H1 (cell line): ENCODE data around the gene SGMS1. TPM values are rescaled to one million over a fixed set of nuclear protein-coding genes. Genes with fewer than 3 reads are reported as not detected.

Experiments used
- CTCF ChIA-PET: fragments of 300-600 bp; sonication (Branson Sonifier 250); formaldehyde crosslinking; loops from one replicate; lab custom pipeline; 2021; ENCODE audit not compliant: partially characterized antibody; lab: Charles Lee
- POLR2A ChIA-PET: fragments of 300-600 bp; sonication (Branson Sonifier 250); formaldehyde crosslinking; loops from one replicate; lab custom pipeline; 2021; ENCODE audit warnings: inconsistent platforms; ENCODE audit not compliant: partially characterized antibody; lab: Charles Lee
- DNase-seq, 2 experiments: peaks; one replicate each; pipeline versions ENCODE4 v3.0.0 to v3.0.0-alpha.2; 2010 to 2022; ENCODE audit warnings: low spot score in 2 of 2, low read depth in 1 of 2, mixed read lengths in 1 of 2
- FAIRE-seq: peaks from 2 replicates; lab custom pipeline; 2011; peaks lifted over from hg19 to GRCh38; lab: Jason Lieb, UNC
- H2AFZ ChIP-seq: 2 replicates; pipeline ENCODE4 v1.8.1; 2012; ENCODE audit warnings: low read length, inconsistent platforms
- H2AK5ac ChIP-seq: 2 replicates; pipeline ENCODE4 v1.6.1; 2013; ENCODE audit warnings: low read depth, low read length
- H2BK120ac ChIP-seq: replicated peaks from 2 replicates; pipeline ENCODE3; 2013; ENCODE audit warnings: low read depth, low read length, inconsistent platforms
- H2BK12ac ChIP-seq: 2 replicates; pipeline ENCODE4 v1.6.1; 2013; ENCODE audit warnings: low read depth, low read length
- H2BK15ac ChIP-seq: 2 replicates; pipeline ENCODE4 v1.6.1; 2013; ENCODE audit warnings: low read length
- H2BK20ac ChIP-seq: 2 replicates; pipeline ENCODE4 v1.6.1; 2013; ENCODE audit warnings: low read length
- H2BK5ac ChIP-seq: 2 replicates; pipeline ENCODE4 v1.6.1; 2013; ENCODE audit warnings: low read depth, low read length
- H3K14ac ChIP-seq: 2 replicates; pipeline ENCODE4 v1.6.1; 2013; ENCODE audit warnings: inconsistent platforms; ENCODE audit not compliant: insufficient read length
- H3K18ac ChIP-seq: 2 replicates; pipeline ENCODE4 v1.6.1; 2013; ENCODE audit warnings: low read length; ENCODE audit errors: extremely low read depth
- H3K23ac ChIP-seq: 2 replicates; pipeline ENCODE4 v1.6.1; 2013; ENCODE audit warnings: inconsistent platforms; ENCODE audit not compliant: insufficient read length
- H3K23me2 ChIP-seq: 2 replicates; pipeline ENCODE4 v1.6.1; 2013; ENCODE audit warnings: low read depth, low read length
- H3K27ac ChIP-seq: 2 replicates; pipeline ENCODE4 v1.6.1; 2011; ENCODE audit warnings: low read depth, low read length, inconsistent platforms
- H3K27me3 ChIP-seq, 4 experiments: replicated peaks in 1 of 4; 1 replicate in 1 of 4; 2 replicates in 3 of 4; pipeline versions ENCODE4 v1.6.1 to v1.8.1; 2011 to 2013; ENCODE audit warnings: low read length in 3 of 4, mild to moderate bottlenecking in 3 of 4, inconsistent platforms in 2 of 4, mixed read lengths in 2 of 4, moderate library complexity in 1 of 4; ENCODE audit not compliant: control insufficient read depth in 3 of 4, insufficient read depth in 3 of 4; ENCODE audit errors: extremely low read depth in 1 of 4
- H3K36me3 ChIP-seq, 4 experiments: 2 replicates each; pipeline versions ENCODE4 v1.6.1 to v1.8.1; 2011 to 2013; ENCODE audit warnings: mild to moderate bottlenecking in 4 of 4, low read length in 3 of 4, moderate library complexity in 2 of 4, control low read depth in 1 of 4, inconsistent platforms in 1 of 4; ENCODE audit not compliant: insufficient read depth in 4 of 4, control insufficient read depth in 2 of 4
- H3K4ac ChIP-seq: replicated peaks from 2 replicates; pipeline ENCODE3; 2013; ENCODE audit warnings: low read length, low read depth, mixed read lengths, inconsistent platforms; ENCODE audit not compliant: insufficient read length
- H3K4me1 ChIP-seq, 4 experiments: replicated peaks in 1 of 4; 1 replicate in 1 of 4; 2 replicates in 3 of 4; pipeline versions ENCODE4 v1.6.1 to v1.8.1; 2011 to 2013; ENCODE audit warnings: low read length in 3 of 4, inconsistent platforms in 2 of 4, mixed read lengths in 1 of 4; ENCODE audit not compliant: insufficient read depth in 4 of 4, control insufficient read depth in 3 of 4
- H3K4me2 ChIP-seq, 2 experiments: 2 replicates each; pipeline versions ENCODE4 v1.6.1 to v1.8.1; 2011 to 2013; ENCODE audit warnings: low read depth in 2 of 2, low read length in 2 of 2, control low read depth in 1 of 2, inconsistent platforms in 1 of 2, mild to moderate bottlenecking in 1 of 2; ENCODE audit not compliant: insufficient read depth in 1 of 2
- H3K4me3 ChIP-seq, 4 experiments: fragments of 200-600, 300-600 bp in 1 of 4; sonication (generic), shearing (Covaris generic), sonication (Bioruptor Twin) in 1 of 4; 2 replicates each; pipeline versions ENCODE4 v1.5.1 to v1.8.1; 2011 to 2016; ENCODE audit warnings: low read length in 4 of 4, low read depth in 3 of 4, control low read depth in 2 of 4, inconsistent platforms in 2 of 4, mild to moderate bottlenecking in 2 of 4, mixed read lengths in 1 of 4, moderate library complexity in 1 of 4; ENCODE audit not compliant: insufficient read depth in 2 of 4; ENCODE audit errors: extremely low read depth in 1 of 4
- H3K56ac ChIP-seq: replicated peaks from 2 replicates; pipeline ENCODE3; 2013; ENCODE audit warnings: low read depth, mild to moderate bottlenecking, mixed read lengths, low read length, inconsistent platforms; ENCODE audit not compliant: insufficient read length
- H3K79me1 ChIP-seq: 2 replicates; pipeline ENCODE4 v1.6.1; 2013; ENCODE audit warnings: low read depth, low read length, control low read depth
- H3K79me2 ChIP-seq, 2 experiments: 2 replicates each; pipeline versions ENCODE4 v1.6.1 to v1.8.1; 2012 to 2013; ENCODE audit warnings: low read length in 2 of 2, mild to moderate bottlenecking in 2 of 2, inconsistent platforms in 1 of 2; ENCODE audit not compliant: insufficient read depth in 2 of 2, control insufficient read depth in 1 of 2
- H3K9ac ChIP-seq, 4 experiments: replicated peaks in 1 of 4; 1 replicate in 1 of 4; 2 replicates in 3 of 4; pipeline versions ENCODE4 v1.6.1 to v1.8.1; 2011 to 2013; ENCODE audit warnings: low read depth in 3 of 4, low read length in 3 of 4, control low read depth in 2 of 4, mild to moderate bottlenecking in 2 of 4, moderate library complexity in 2 of 4, inconsistent platforms in 1 of 4; ENCODE audit errors: extremely low read depth in 1 of 4
- H3K9me3 ChIP-seq, 2 experiments: 2 replicates each; pipeline versions ENCODE4 v1.6.1 to v1.8.1; 2012 to 2013; ENCODE audit warnings: mild to moderate bottlenecking in 2 of 2, moderate library complexity in 2 of 2, control low read depth in 1 of 2, inconsistent platforms in 1 of 2, low read depth in 1 of 2, low read length in 1 of 2, mixed read lengths in 1 of 2; ENCODE audit not compliant: insufficient read depth in 2 of 2
- H4K20me1 ChIP-seq, 2 experiments: replicated peaks in 1 of 2; 2 replicates each; pipeline versions ENCODE3 to v1.8.1; 2011 to 2013; ENCODE audit warnings: inconsistent platforms in 2 of 2, low read length in 2 of 2, mild to moderate bottlenecking in 1 of 2; ENCODE audit not compliant: insufficient read depth in 2 of 2, control insufficient read depth in 1 of 2
- H4K5ac ChIP-seq: 2 replicates; pipeline ENCODE4 v1.6.1; 2013; ENCODE audit warnings: low read length, low read depth, mixed read lengths, inconsistent platforms; ENCODE audit not compliant: insufficient read length
- H4K8ac ChIP-seq: 2 replicates; pipeline ENCODE4 v1.8.0; 2013; ENCODE audit warnings: mild to moderate bottlenecking, moderate library complexity, low read length, inconsistent platforms; ENCODE audit not compliant: insufficient read depth; ENCODE audit errors: extremely low read depth
- H4K91ac ChIP-seq: replicated peaks from 2 replicates; pipeline ENCODE3; 2013; ENCODE audit warnings: low read length, mixed read lengths, inconsistent platforms; ENCODE audit not compliant: insufficient read length
- ASH2L ChIP-seq: fragments of 200-600, 300-600 bp; sonication (generic); IDR thresholded peaks from one replicate; pipeline ENCODE4 v1.7.1; 2017; ENCODE audit warnings: low read length
- BRCA1 ChIP-seq: IDR thresholded peaks from 2 replicates; pipeline ENCODE4 v1.6.1; 2012; ENCODE audit warnings: low read depth, low read length, improper control_type of control experiment
- CBX5 ChIP-seq: fragments of 300-800, 300-1000 bp; sonication (generic); IDR thresholded peaks from 2 replicates; pipeline ENCODE4 v1.7.1; 2016; ENCODE audit warnings: antibody characterized with exemption, low read length, low read depth
- GABPA ChIP-seq: IDR thresholded peaks from 2 replicates; pipeline ENCODE4 v1.6.1; 2011; ENCODE audit warnings: mild to moderate bottlenecking, low read length, moderate library complexity, borderline replicate concordance; ENCODE audit not compliant: insufficient read depth
- JUND ChIP-seq: IDR thresholded peaks from 2 replicates; pipeline ENCODE4 v1.6.1; 2011; ENCODE audit warnings: mild to moderate bottlenecking, improper control_type of control experiment, low read length
- MAFK ChIP-seq: IDR thresholded peaks from 2 replicates; pipeline ENCODE4 v1.6.1; 2012; ENCODE audit warnings: low read depth, mild to moderate bottlenecking, improper control_type of control experiment, low read length
- PHF8 ChIP-seq: fragments of 200-600 bp; sonication (generic); conservative IDR thresholded peaks from 2 replicates; pipeline ENCODE4 v1.7.1; 2012; ENCODE audit warnings: low read depth, mild to moderate bottlenecking, inconsistent platforms, low read length, moderate library complexity
- SAP30 ChIP-seq: fragments of 300-600 bp; sonication (generic); IDR thresholded peaks from 2 replicates; pipeline ENCODE4 v1.7.1; 2012; ENCODE audit warnings: low read length, moderate library complexity, mild to moderate bottlenecking, inconsistent platforms; ENCODE audit not compliant: insufficient read depth, insufficient replicate concordance
- SIN3A ChIP-seq, 2 experiments: IDR thresholded peaks in 1 of 2; conservative IDR thresholded peaks in 1 of 2; 2 replicates each; pipeline ENCODE4 v1.6.1; 2011 to 2012; ENCODE audit warnings: low read length in 2 of 2, improper control_type of control experiment in 1 of 2, low read depth in 1 of 2, mild to moderate bottlenecking in 1 of 2
- TAF1 ChIP-seq: IDR thresholded peaks from 2 replicates; pipeline ENCODE4 v1.6.1; 2011; ENCODE audit warnings: mild to moderate bottlenecking, low read depth, low read length
- TCF12 ChIP-seq: IDR thresholded peaks from 2 replicates; pipeline ENCODE4 v1.6.1; 2011; ENCODE audit warnings: low read depth, mild to moderate bottlenecking, low read length
- YY1 ChIP-seq: IDR thresholded peaks from 2 replicates; pipeline ENCODE4 v1.6.1; 2011; ENCODE audit warnings: low read depth, mild to moderate bottlenecking, low read length
- WGBS, 2 experiments: shearing (Covaris generic) in 1 of 2; methylation state at CpG; one replicate each; pipeline versions ENCODE4 v1.1.6 to v1.1.7; 2013 to 2015; ENCODE audit warnings: low lambda C conversion rate in 2 of 2, mixed read lengths in 2 of 2, inconsistent platforms in 1 of 2, low coverage in 1 of 2, missing lambda C conversion rate in 1 of 2; ENCODE audit not compliant: insufficient replicate concordance in 2 of 2, insufficient coverage in 1 of 2, insufficient read length in 1 of 2; ENCODE audit errors: extremely low coverage in 1 of 2, missing lambda C conversion rate in 1 of 2; 5-methylcytosine and 5-hydroxymethylcytosine counted together
- polyA plus RNA-seq, 7 experiments: library from polyadenylated mRNA; depleted of rRNA in 3 of 7; stranded (reverse) in 5 of 7; unstranded in 2 of 7; fragments of >200 nt in 5 of 7; fragments of 200-250 nt in 2 of 7; gene quantifications; 1 replicate in 5 of 7; 2 replicates in 1 of 7; 4 replicates in 1 of 7; pipeline versions ENCODE4 v1.2.1 to v1.2.3, GENCODE V29; 2011 to 2013; ENCODE audit warnings: missing spikeins in 2 of 7, mixed read lengths in 2 of 7
- total RNA-seq: library from RNA; stranded (reverse); fragmentation: NEBNext Ultra II Directional; extraction: Animal tissue kit (Norgen Biotek cat#: 25700); gene quantifications from 2 replicates; pipeline ENCODE4 v1.2.1, GENCODE V29; 2021
- TF ChIP-seq, protein P1 (sequence below): IDR thresholded peaks from 2 replicates; pipeline ENCODE4 v1.6.1; 2012; ENCODE audit warnings: low read length, inconsistent platforms

SGMS1 gene
- total and polyA plus RNA-seq, 2 of the 8 experiments (the other 6 are each of a cell fraction or from before 2014, with no cell fraction given) = 6.0 to 15.6 TPM

DNA sequence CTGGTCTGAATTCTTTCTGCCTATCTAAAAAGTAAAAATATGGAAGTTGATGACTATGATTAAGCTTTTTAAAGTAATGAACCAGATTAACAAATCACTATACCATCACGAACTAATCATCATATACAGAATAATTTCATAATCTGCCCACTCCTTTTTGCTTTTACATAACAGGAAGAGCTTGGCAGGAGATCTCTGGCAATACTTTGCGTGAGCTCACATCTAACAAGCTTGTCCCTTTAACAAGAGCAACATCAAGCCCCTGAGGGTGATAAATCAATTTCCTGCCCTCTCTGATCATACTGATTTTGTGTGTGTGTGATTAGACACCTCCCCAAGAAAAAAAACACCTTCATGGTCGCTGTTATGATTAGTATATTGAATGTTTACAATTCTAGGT is 228.9 kb downstream of the SGMS1 start:
- no peak overlapping the region for H3K9ac ChIP-seq
- H2AFZ ChIP-seq = no peak overlapping the region
- H3K27me3 ChIP-seq = no peaks in the 10 kb centered on the region
- H3K9me3 ChIP-seq = no peaks in the 10 kb centered on the region
- H3K4me1 ChIP-seq = peaks cover 0 to 4% (median 1%) of the 10 kb centered on the region in 4 experiments; a peak in 2 of 7 replicates
- DNase-seq (no peak), FAIRE-seq (no peak)
- no peak overlapping the region for H3K56ac ChIP-seq
- 80 to 100% methylated on average over 1 to 3 of the region's 3 CpGs for WGBS, 2 experiments
- no peak overlapping the region for H3K27ac ChIP-seq
- no peak overlapping the region for H2AK5ac ChIP-seq
- H3K4me3 ChIP-seq = no peak overlapping the region
- no peak overlapping the region for H3K18ac ChIP-seq
- H3K23ac ChIP-seq = no peak overlapping the region
- no peaks in the 10 kb centered on the region for H3K79me2 ChIP-seq
- no peak overlapping the region for H2BK5ac ChIP-seq
- CTCF ChIA-PET = interaction anchor here (0.9 to 1.5 kb wide), 2 partner anchors 27 to 29 kb away, joined by 3 to 4 read pairs; no protein-coding TSS in a partner anchor
- no peaks in the 10 kb centered on the region for H3K23me2 ChIP-seq
- POLR2A ChIA-PET = interaction anchor here (0.8 kb wide), 2 partner anchors 12 to 17 kb away, joined by 3 read pairs; no protein-coding TSS in a partner anchor
- no peak overlapping the region for H2BK15ac ChIP-seq
- H2BK20ac ChIP-seq = no peak overlapping the region
- H3K4me2 ChIP-seq = no peak overlapping the region
- H3K36me3 ChIP-seq = no peaks in the 10 kb centered on the region
- no peaks in the 10 kb centered on the region; the same call in 1 of the 2 replicates for H3K79me1 ChIP-seq
- no peak overlapping the region for H3K14ac ChIP-seq
- no peak overlapping the region for H4K5ac ChIP-seq
- H4K20me1 ChIP-seq = no peaks in the 10 kb centered on the region
- no peak overlapping the region for H4K91ac ChIP-seq
- no peak overlapping the region for H2BK120ac ChIP-seq
- H3K4ac ChIP-seq = no peak overlapping the region
- no peak overlapping the region for H2BK12ac ChIP-seq
- H4K8ac ChIP-seq = no peak overlapping the region
- TF ChIP-seq GABPA = no peak
- no peak for TF ChIP-seq PHF8
- TF ChIP-seq TCF12 = no peak
- TF ChIP-seq ASH2L = no peak
- TF ChIP-seq SIN3A (conservative IDR thresholded peaks at IDR 0.05 in 1 of 2, IDR thresholded peaks at IDR 0.05 in 1 of 2; ENCODE audit: low read depth in 1 of 2, low read length in 2 of 2) = no peak
- no peak for TF ChIP-seq JUND
- TF ChIP-seq YY1 = no peak
- TF ChIP-seq SAP30 = no peak
- TF ChIP-seq TAF1 = no peak
- no peak for TF ChIP-seq MAFK
- TF ChIP-seq BRCA1 = no peak
- TF ChIP-seq, protein P1, sequence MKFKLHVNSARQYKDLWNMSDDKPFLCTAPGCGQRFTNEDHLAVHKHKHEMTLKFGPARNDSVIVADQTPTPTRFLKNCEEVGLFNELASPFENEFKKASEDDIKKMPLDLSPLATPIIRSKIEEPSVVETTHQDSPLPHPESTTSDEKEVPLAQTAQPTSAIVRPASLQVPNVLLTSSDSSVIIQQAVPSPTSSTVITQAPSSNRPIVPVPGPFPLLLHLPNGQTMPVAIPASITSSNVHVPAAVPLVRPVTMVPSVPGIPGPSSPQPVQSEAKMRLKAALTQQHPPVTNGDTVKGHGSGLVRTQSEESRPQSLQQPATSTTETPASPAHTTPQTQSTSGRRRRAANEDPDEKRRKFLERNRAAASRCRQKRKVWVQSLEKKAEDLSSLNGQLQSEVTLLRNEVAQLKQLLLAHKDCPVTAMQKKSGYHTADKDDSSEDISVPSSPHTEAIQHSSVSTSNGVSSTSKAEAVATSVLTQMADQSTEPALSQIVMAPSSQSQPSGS = no peak
- no peak for TF ChIP-seq CBX5
